Psoas muscle (tissue), 8 donors: ENCODE measurements around the gene EPS8L1. TPM values are rescaled to one million over a fixed set of nuclear protein-coding genes. Genes with fewer than 3 reads are reported as not detected.
A peak's percentile ranks its signal among the peaks of the same experiment; 100 is the strongest.

Source experiments
- ATAC-seq, 4 donors: fragments of 200-7000 bp; cut with Tn5 transposase; one replicate each; pipeline ENCODE4 v1.9.1; 2020; ENCODE audit warnings: moderate library complexity in 3 of 4, mild to moderate bottlenecking in 2 of 4
- DNase-seq, 2 donors: peaks; one replicate each; pipeline ENCODE4 v3.0.0-alpha.2; 2020
- H3K27ac ChIP-seq: fragments of 200-600 bp; one replicate; pipeline ENCODE4 v1.8.0; 2022
- H3K27me3 ChIP-seq, 3 donors: fragments of 200-600 bp in 1 of 3; one replicate each; pipeline versions ENCODE4 v1.6.1 to v1.8.0; 2013 to 2022; ENCODE audit warnings: low read length in 2 of 3, mild to moderate bottlenecking in 2 of 3, moderate library complexity in 1 of 3; ENCODE audit not compliant: insufficient read depth in 3 of 3
- H3K36me3 ChIP-seq, 2 donors: fragments of 200-600 bp in 1 of 2; one replicate each; pipeline versions ENCODE4 v1.6.1 to v1.8.0; 2013 to 2022; ENCODE audit warnings: low read depth in 1 of 2, mild to moderate bottlenecking in 1 of 2, moderate library complexity in 1 of 2; ENCODE audit not compliant: insufficient read depth in 1 of 2
- H3K4me1 ChIP-seq: fragments of 200-600 bp; one replicate; pipeline ENCODE4 v1.8.0; 2022
- H3K4me3 ChIP-seq: fragments of 200-600 bp; one replicate; pipeline ENCODE4 v1.8.0; 2022; ENCODE audit warnings: mild to moderate bottlenecking
- H3K9me3 ChIP-seq: fragments of 200-600 bp; one replicate; pipeline ENCODE4 v1.8.0; 2022
- WGBS, 3 donors: extraction: QIAGEN DNeasy Blood & Tissue Kit; methylation state at CpG; one replicate each; pipeline versions ENCODE4 v1.1.6 to v1.1.7; 2013; 5-methylcytosine and 5-hydroxymethylcytosine counted together
- intact Hi-C, 2 donors: fragments of 100-400 bp; cut with DNase I; formaldehyde crosslinking; loops; one replicate each; pipeline versions ENCODE4 v1.11.0 to v1.14.2; 2022
- polyA plus RNA-seq, 3 donors: library from polyadenylated mRNA; stranded (reverse); fragments of 200-250 nt; gene quantifications; one replicate each; pipeline ENCODE4 v1.2.3, GENCODE V29; 2013
- total RNA-seq, 4 donors: library from RNA; stranded (reverse); fragmentation: NEBNext Ultra II Directional in 2 of 4; extraction: Animal tissue kit (Norgen Biotek cat#: 25700) in 2 of 4; gene quantifications; one replicate each; pipeline versions ENCODE4 v1.2.1 to v1.2.4, GENCODE V29; 2021 to 2023
- TF ChIP-seq, protein P1 (sequence below): fragments of 200-600 bp; IDR thresholded peaks from one replicate; pipeline ENCODE4 v1.8.0; 2022; ENCODE audit warnings: antibody characterized with exemption
- donor health status: healthy with polysubstance abuse.
- donor health status: DM: no; HTN: no; CAD: no; lungs with moderate emphysema.
- donor health status: Bipolar disorder and iron deficiency.
- donor health status: healthy.
- donor health status: DM: yes; HTN: yes; CAD: no.
- donor health status: DM: no; HTN: no; CAD: no.
- donor health status: DM: no; HTN: no; CAD: no.
- donor health status: DM: yes; HTN: yes; CAD: no.

EPS8L1 gene
- total and polyA plus RNA-seq, 7 donors, result 0.53 to 2.5 (median 1.0) TPM

DNA sequence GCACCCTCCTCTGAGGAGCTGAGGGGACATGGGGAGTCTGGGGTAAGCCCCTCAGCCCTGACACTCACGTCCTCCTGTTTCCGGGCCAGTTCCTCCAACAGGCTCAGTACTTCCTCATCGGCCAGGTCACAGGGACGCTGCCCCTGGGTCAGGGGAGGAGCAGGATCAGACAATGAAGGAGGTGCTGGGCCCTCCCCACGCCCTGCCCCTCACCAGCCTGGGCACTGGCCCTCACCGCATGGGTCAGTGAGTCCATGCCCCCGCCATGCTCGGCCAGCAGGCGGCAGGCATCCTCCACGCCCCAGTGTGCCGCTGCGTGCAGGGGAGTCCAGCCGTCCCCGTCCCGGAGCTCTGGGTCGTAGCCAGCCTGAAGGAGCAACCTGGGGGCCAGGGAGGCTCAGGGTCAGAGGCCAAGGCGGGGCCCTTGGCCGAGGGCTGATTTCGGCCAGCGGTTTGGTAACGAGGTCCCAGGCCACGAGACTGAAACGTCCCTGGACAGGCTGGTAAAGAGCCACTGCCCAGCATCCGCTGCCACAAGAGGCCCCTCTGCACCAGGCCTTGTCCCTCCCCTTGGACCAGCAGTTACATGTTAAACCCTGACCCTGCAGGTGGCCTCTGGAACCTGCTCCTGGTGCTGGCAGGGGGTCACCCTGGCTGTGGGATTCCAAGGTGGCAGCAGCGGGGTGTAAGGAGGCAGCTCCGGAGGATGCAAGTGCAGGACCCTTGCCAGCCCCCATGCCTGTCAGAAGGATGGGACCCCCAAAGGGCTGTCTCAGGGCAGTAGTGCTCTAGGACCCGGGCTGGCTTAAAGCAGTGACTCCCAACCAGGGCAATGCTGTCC lies 23.3 kb downstream of the EPS8L1 start:
- no peak overlapping the region for H3K4me3 ChIP-seq
- ATAC-seq, result peak in 2 of 4 donors; percentile 7 to 26
- peak in 1 of 2 donors; percentile 48 for DNase-seq

DNA sequence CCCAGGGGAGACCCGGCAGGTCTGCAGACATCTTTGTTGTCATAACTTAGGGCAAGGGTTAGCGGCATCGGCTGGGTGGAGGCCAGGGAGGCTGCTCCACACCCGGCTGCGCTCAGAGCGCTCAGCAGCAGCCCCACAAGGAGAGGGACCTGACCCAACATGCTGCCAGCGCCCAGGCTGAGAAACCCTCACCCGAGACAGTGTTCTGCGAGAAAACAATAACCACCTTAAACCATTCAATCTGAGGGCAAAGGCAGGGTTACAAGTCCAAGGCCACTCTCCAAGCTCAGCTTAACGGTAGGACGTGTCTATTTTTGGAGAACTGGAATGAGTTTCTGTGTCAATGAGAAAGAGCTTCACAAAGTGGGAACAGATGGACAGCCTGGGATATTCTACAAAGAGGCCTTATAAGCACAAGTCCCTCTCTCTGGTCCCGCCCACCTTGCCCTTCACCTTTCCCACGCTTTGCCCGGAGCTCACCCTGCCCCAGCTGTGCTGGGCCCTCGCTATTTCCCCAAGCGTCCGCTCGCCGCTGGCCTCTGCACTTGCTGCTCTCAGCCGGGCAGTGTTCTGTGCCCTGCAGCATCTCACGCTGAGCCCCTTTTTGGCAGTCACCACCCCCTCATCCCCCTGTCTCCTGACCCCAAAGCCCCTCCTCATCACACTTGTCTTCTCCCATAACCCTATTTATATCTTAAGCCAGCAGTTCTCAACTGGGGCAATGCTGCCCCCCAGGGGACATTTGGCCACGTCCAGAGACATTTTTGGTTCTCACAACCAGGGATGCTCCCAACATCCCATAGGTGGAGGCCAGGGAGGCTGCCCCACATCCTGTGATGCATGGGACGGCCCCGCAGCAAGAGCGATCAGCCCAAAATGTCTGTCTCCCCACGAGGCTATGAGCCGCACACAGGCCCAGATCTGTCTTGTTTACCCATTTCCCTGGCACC lies 24.2 kb downstream of the EPS8L1 start:
- DNase-seq (peak; percentile 22 to 48), ATAC-seq (peak in 2 of 4 donors; percentile 33 to 42)
- Histone ChIP-seq H3K27me3 (no peaks in the 10 kb centered on the region), H3K27ac (no peak overlapping the region), H3K9me3 (peaks cover 4% of the 10 kb centered on the region), H3K4me3 (no peak overlapping the region), H3K36me3 (peaks cover 0 to 67% of the 10 kb centered on the region in 2 donors), H3K4me1 (peaks cover 5% of the 10 kb centered on the region)
- intact Hi-C loops, result no loop called here
- TF ChIP-seq, protein P1, sequence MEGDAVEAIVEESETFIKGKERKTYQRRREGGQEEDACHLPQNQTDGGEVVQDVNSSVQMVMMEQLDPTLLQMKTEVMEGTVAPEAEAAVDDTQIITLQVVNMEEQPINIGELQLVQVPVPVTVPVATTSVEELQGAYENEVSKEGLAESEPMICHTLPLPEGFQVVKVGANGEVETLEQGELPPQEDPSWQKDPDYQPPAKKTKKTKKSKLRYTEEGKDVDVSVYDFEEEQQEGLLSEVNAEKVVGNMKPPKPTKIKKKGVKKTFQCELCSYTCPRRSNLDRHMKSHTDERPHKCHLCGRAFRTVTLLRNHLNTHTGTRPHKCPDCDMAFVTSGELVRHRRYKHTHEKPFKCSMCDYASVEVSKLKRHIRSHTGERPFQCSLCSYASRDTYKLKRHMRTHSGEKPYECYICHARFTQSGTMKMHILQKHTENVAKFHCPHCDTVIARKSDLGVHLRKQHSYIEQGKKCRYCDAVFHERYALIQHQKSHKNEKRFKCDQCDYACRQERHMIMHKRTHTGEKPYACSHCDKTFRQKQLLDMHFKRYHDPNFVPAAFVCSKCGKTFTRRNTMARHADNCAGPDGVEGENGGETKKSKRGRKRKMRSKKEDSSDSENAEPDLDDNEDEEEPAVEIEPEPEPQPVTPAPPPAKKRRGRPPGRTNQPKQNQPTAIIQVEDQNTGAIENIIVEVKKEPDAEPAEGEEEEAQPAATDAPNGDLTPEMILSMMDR, result peak; percentile 7
- WGBS, 3 donors, result 72 to 76% (median 75%) methylated on average over 27 of the region's 27 CpGs

More for the DNA sequence above, 23.3 kb downstream of the EPS8L1 start:
- intact Hi-C loops, result no loop called here
- Histone ChIP-seq H3K27me3 (no peaks in the 10 kb centered on the region), H3K27ac (no peak overlapping the region), H3K9me3 (peaks cover 4% of the 10 kb centered on the region), H3K4me1 (peaks cover 5% of the 10 kb centered on the region), H3K36me3 (peaks cover 0 to 73% of the 10 kb centered on the region in 2 donors)
- WGBS, 3 donors, result 84 to 88% (median 86%) methylated on average over 20 to 27 of the region's 27 CpGs
- TF ChIP-seq, protein P1, result no peak

DNA sequence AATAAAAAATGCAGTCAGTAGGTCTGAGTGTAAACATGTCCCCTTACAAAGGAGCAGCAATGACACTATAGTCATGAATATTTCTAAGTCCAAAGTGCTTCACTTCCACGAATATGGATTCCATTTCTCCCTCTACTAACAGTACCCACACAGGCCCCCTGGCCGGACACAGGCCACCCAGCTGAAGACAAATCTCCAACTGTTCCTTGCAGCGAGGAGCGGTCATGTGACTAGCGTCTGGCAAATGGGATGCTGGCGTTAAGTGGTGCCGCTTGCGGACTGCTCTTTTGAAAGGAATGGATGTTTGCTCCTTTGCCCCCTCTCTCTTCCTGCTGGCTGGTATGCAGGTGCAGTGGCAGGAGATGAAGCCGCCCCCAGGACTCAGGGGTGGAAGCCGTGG lies 25.6 kb downstream of the EPS8L1 start:
- peaks cover 4% of the 10 kb centered on the region for H3K9me3 ChIP-seq
- 80 to 89% (median 83%) methylated on average over 10 of the region's 10 CpGs for WGBS, 3 donors
- H3K4me3 ChIP-seq, result no peak overlapping the region
- no peak overlapping the region for H3K27ac ChIP-seq
- H3K4me1 ChIP-seq, result peaks cover 5% of the 10 kb centered on the region
- H3K27me3 ChIP-seq, result no peaks in the 10 kb centered on the region
- peak in 1 of 2 donors; percentile 24 for DNase-seq
- TF ChIP-seq, protein P1, result no peak
- ATAC-seq, result no peak
- H3K36me3 ChIP-seq, result peaks cover 2 to 59% of the 10 kb centered on the region in 2 donors
- intact Hi-C loops, result no loop called here

DNA sequence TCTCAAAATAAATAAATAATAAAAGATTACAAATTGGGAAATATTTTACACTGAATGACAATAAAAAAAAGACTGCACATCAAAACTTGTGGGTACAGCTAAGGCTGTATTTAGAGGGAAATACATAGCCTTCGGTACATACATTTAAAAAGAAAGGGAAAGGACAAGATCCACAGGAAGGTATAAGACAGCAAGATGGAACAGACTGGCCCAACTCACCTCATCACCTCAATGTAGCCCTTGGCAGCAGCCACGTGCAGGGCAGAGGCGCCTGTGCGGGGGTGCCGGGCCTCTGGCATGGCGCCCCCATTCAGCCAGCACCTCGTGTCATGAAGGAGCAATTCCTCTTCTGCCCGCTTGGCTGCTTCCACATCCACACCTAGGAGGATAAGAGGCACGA lies 27.5 kb downstream of the EPS8L1 start:
- TF ChIP-seq, protein P1, result no peak
- intact Hi-C loops, result no loop called here
- DNase-seq (peak in 1 of 2 donors; percentile 34), ATAC-seq (no peak)
- Histone ChIP-seq H3K36me3 (peaks cover 2 to 53% of the 10 kb centered on the region in 2 donors), H3K27ac (no peak overlapping the region), H3K4me3 (no peak overlapping the region), H3K27me3 (no peaks in the 10 kb centered on the region), H3K4me1 (peaks cover 5% of the 10 kb centered on the region), H3K9me3 (peaks cover 4% of the 10 kb centered on the region)
- 97 to 100% (median 98%) methylated on average over 9 of the region's 9 CpGs for WGBS, 3 donors
